Measurements from ENCODE around the gene BMP6.

The BMP6 gene

DNA sequence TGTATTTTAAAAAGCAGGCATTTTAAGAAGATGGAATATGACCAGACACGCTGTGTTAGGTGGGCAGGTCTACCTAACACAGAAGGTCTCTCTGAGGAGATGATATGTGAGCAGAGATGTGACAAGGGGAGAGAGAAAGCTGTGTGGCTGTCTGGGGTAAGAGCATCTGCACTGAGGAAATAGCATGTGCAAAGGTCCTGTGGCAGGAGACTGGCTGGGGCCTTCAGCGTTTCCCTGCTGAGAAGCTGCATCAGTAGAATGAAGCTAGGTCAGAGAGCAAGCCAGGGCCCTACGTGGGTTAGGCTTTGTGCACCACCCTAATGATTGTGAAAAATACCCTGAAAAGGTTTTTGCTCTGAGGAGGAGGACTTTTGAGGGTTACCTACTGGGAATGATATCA is 97.7 kb downstream of the BMP6 start:
- DNase-seq (ENCODE audit: extremely low read depth, low read depth): no peak
- H3K4me3 ChIP-seq (replicated peaks; ENCODE audit: low read depth, low read length): no peak overlapping the region
- TF ChIP-seq, protein P1, sequence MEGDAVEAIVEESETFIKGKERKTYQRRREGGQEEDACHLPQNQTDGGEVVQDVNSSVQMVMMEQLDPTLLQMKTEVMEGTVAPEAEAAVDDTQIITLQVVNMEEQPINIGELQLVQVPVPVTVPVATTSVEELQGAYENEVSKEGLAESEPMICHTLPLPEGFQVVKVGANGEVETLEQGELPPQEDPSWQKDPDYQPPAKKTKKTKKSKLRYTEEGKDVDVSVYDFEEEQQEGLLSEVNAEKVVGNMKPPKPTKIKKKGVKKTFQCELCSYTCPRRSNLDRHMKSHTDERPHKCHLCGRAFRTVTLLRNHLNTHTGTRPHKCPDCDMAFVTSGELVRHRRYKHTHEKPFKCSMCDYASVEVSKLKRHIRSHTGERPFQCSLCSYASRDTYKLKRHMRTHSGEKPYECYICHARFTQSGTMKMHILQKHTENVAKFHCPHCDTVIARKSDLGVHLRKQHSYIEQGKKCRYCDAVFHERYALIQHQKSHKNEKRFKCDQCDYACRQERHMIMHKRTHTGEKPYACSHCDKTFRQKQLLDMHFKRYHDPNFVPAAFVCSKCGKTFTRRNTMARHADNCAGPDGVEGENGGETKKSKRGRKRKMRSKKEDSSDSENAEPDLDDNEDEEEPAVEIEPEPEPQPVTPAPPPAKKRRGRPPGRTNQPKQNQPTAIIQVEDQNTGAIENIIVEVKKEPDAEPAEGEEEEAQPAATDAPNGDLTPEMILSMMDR (IDR thresholded peaks at IDR 0.05; ENCODE audit: low read depth, low read length, missing control alignments): no peak

DNA sequence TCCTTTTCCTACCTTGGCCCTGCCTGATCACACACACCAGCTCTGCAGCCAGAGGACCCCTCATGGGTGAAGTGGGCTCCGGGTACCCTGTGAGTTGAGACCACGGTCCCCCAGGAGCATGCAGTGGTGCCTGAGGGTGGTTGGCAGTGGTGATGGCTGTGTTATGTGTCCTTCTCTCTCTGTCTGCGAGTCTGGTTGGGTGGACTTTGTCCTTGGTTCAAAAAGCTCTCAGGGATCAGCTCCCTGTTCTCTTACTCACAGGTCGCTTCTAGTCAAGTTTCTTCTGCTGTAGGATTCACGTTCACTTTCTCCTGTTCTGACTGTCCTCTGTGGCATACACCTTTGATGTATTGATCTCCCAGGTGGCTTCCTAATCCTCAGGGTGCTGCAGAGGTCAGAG is 100.1 kb downstream of the BMP6 start:
- no peak for DNase-seq (ENCODE audit: extremely low read depth, low read depth)
- TF ChIP-seq, protein P1 (IDR thresholded peaks at IDR 0.05; ENCODE audit: low read depth, low read length, missing control alignments): no peak
- no peak overlapping the region for H3K4me3 ChIP-seq (replicated peaks; ENCODE audit: low read depth, low read length)

DNA sequence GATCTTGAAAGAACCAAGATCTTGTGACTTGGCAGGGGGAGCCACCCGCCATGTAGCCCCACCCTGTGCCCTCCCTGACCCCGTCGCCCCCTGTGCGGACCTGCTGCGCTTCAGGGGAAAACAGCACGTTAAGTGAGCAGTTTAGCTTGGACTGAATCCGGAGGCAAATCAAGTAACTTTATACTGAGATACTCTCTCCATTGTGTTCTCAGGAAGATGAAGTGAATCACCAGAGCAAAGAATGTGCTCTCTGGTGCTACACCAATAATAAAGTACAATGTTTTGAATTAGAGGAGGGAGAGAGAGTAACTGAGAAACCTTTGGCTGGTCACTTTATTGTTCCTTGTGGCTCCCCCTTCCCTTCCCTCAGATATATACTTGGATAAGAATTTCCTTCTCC is 101.2 kb downstream of the BMP6 start:
- H3K4me3 ChIP-seq (replicated peaks; ENCODE audit: low read depth, low read length): no peak overlapping the region
- DNase-seq (ENCODE audit: extremely low read depth, low read depth): no peak
- TF ChIP-seq, protein P1 (IDR thresholded peaks at IDR 0.05; ENCODE audit: low read depth, low read length, missing control alignments): no peak

DNA sequence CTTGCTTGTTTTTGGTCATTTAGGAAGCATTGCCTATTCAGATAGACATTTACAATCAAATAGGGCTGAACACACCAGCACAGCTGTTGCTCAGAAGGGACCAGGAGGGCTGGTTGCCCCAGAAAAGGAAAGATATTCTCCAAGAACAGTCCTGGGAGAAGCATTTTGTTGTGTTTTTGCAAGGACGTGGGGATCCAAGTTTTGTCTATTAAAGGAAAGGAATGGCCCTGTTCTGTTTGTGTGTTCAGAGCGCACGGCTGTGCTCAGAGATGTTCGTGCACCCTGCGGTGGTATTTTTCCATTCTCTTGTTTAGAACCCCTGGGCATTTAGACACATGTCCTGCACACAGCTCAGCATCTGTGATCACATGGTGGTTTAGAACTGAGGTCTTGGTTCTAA is 102.2 kb downstream of the BMP6 start:
- TF ChIP-seq, protein P1 (IDR thresholded peaks at IDR 0.05; ENCODE audit: low read depth, low read length, missing control alignments): no peak
- no peak for DNase-seq (ENCODE audit: extremely low read depth, low read depth)
- no peak overlapping the region for H3K4me3 ChIP-seq (replicated peaks; ENCODE audit: low read depth, low read length)

DNA sequence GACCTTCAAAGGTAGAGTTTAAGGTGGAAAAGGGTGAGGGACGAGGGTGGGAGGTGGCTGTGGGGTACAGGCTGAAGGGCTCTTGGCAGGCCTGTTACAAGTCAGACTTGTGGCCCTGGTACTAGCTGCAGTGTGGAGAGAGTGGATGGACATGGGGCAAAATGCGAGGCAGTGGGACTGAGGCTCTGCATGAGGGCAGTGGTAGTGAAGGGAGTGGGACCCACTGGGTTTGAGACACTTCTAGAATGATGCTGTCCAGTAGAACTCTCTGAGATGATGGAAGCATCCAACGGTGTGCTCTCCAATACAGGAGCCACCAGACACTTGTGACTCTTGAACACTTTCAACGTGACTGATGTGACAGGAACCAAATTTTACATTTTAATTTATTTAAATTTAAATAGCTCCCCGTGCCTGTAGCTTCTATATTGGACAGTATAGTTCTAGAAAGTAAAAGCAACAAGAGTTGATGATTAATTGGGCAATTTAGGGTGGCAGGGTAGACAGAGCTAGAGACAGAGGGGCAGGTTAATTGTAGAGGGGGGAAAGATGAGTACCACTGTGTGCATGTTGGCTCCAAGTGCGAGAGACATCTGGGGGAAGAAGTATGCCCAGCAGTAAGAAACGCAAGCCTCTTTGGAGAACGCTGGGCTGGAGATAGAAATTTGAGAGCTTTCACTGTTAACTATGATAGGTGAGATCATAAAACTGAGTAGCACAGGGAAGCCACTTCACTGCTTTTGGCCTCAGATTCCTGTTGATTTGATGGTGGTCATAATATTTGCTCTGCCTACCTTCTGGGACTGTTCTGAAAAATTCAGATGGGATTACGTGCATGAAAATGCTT is 107.2 kb downstream of the BMP6 start:
- TF ChIP-seq, protein P1 (IDR thresholded peaks at IDR 0.05; ENCODE audit: low read depth, low read length, missing control alignments): no peak
- H3K4me3 ChIP-seq (replicated peaks; ENCODE audit: low read depth, low read length): no peak overlapping the region
- no peak for DNase-seq (ENCODE audit: extremely low read depth, low read depth)

DNA sequence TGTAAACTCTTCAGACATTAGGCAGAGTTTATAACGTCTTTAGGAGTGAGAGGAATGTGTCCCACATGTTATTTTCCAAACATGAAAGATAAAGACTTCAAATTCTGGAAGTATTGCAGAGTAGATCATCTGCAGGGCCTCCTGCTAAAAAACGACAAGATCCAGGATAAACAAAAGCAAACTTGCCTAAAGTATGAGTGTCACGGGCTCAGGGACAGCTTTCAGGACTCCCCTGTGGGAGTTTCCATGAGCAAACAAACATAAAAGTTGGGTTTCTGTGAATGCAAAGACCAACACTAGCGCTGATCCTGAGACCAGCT is 107.8 kb downstream of the BMP6 start:
- TF ChIP-seq, protein P1 (IDR thresholded peaks at IDR 0.05; ENCODE audit: low read depth, low read length, missing control alignments): no peak
- H3K4me3 ChIP-seq (replicated peaks; ENCODE audit: low read depth, low read length): no peak overlapping the region
- DNase-seq (ENCODE audit: extremely low read depth, low read depth): no peak
